HepG2 (cell line): ENCODE results near the gene NAA15.

Source experiments
- CTCF ChIP-seq: sonication (generic); formaldehyde crosslinking; IDR thresholded peaks from 2 replicates; pipeline ENCODE4 v1.5.0; 2020; ENCODE audit warnings: mild to moderate bottlenecking, missing genetic modification reagents, moderate library complexity
- FOXP1 ChIP-seq, 2 experiments: fragments of 450-650 bp in 1 of 2; IDR thresholded peaks; 2 replicates each; pipeline ENCODE4 v1.6.1; 2017 to 2018; ENCODE audit warnings: antibody characterized with exemption in 1 of 2
- MYC ChIP-seq: sonication (generic); formaldehyde crosslinking; IDR thresholded peaks from 2 replicates; pipeline ENCODE4 v1.9.0; 2021; ENCODE audit warnings: missing genetic modification reagents, borderline replicate concordance
- REST ChIP-seq, 2 experiments: IDR thresholded peaks; 2 replicates each; pipeline ENCODE4 v1.6.1; 2011 to 2012; ENCODE audit warnings: low read length in 2 of 2, borderline replicate concordance in 1 of 2, low read depth in 1 of 2, mild to moderate bottlenecking in 1 of 2, moderate library complexity in 1 of 2
- TBX3 ChIP-seq: fragments of 450-650 bp; IDR thresholded peaks from 2 replicates; pipeline ENCODE4 v1.6.1; 2017; ENCODE audit warnings: antibody characterized with exemption, mild to moderate bottlenecking, inconsistent platforms, borderline replicate concordance
- TGIF2 ChIP-seq: IDR thresholded peaks from 2 replicates; pipeline ENCODE4 v1.6.1; 2016; ENCODE audit warnings: control low read depth, missing compliant biosample characterization
- ZSCAN30 ChIP-seq: sonication (generic); formaldehyde crosslinking; IDR thresholded peaks from 2 replicates; pipeline ENCODE4 v1.5.0; 2020; ENCODE audit warnings: mild to moderate bottlenecking, missing genetic modification reagents

GRCh38 chr4:139278485-139278884 is 22.8 kb upstream of the NAA15 start:
- no peak for TF ChIP-seq REST (IDR thresholded peaks at IDR 0.05; ENCODE audit: borderline replicate concordance in 1 of 2, low read depth in 1 of 2, low read length in 2 of 2)
- TF ChIP-seq TBX3: no peak
- no peak for TF ChIP-seq FOXP1 (IDR thresholded peaks at IDR 0.05)
- no peak for TF ChIP-seq FOXP1 (CRISPR knock-in tag; IDR thresholded peaks at IDR 0.05)
- no peak for TF ChIP-seq CTCF (CRISPR knock-in tag)
- TF ChIP-seq MYC (CRISPR knock-in tag): no peak
- TF ChIP-seq TGIF2 (CRISPR knock-in tag): no peak
- no peak for TF ChIP-seq ZSCAN30
